SU-DHL-6 (cell line): ENCODE results near the gene FSTL4.

Experiments used
- EZH2phosphoT487 ChIP-seq: fragments of 200-600 bp; sonication (generic), shearing (Covaris generic); conservative IDR thresholded peaks from 2 replicates; pipeline ENCODE4 v1.6.1; 2018; ENCODE audit warnings: mild to moderate bottlenecking, antibody characterized with exemption, low read length, moderate library complexity, mixed read lengths
- TF ChIP-seq, protein P1 (sequence below): fragments of 200-600 bp; sonication (generic); IDR thresholded peaks from one replicate; pipeline ENCODE4 v1.5.1; 2017; ENCODE audit warnings: antibody characterized with exemption, mild to moderate bottlenecking, low read length, moderate library complexity; ENCODE audit not compliant: insufficient read depth, poor library complexity, severe bottlenecking

DNA sequence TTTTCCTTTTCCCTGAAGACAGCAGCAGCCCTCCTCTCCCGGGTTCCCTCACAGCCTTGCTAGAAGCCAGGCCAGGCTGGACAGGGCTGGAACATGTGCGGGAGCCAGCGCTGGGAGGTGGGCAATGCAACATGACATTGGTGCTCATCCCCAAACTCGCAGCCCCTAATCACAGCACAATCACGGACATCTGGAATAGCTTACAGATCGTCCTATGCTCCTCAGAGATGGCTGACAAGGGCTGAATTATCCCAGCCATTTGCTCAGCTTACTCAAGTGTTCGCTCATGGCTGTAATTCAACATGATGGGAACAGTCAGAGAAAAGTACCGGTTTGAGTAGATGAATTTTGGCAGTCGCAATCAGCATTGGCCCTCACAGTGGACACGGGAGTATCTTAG, 49.8 kb downstream of the FSTL4 start:
- no peak for TF ChIP-seq EZH2phosphoT487
- TF ChIP-seq, protein P1, sequence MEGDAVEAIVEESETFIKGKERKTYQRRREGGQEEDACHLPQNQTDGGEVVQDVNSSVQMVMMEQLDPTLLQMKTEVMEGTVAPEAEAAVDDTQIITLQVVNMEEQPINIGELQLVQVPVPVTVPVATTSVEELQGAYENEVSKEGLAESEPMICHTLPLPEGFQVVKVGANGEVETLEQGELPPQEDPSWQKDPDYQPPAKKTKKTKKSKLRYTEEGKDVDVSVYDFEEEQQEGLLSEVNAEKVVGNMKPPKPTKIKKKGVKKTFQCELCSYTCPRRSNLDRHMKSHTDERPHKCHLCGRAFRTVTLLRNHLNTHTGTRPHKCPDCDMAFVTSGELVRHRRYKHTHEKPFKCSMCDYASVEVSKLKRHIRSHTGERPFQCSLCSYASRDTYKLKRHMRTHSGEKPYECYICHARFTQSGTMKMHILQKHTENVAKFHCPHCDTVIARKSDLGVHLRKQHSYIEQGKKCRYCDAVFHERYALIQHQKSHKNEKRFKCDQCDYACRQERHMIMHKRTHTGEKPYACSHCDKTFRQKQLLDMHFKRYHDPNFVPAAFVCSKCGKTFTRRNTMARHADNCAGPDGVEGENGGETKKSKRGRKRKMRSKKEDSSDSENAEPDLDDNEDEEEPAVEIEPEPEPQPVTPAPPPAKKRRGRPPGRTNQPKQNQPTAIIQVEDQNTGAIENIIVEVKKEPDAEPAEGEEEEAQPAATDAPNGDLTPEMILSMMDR: no peak
